HEK293 (cell line): ENCODE measurements around the gene CTIF.

Source experiments
- CTCF ChIA-PET: fragments of 350-600 bp; formaldehyde crosslinking; extraction: SDS; loops from one replicate; lab custom pipeline; 2021; ENCODE audit warnings: antibody characterized with exemption; lab: Yijun Ruan, JAX
- POLR2A ChIA-PET: fragments of 300-600 bp; formaldehyde crosslinking; extraction: SDS; loops from one replicate; lab custom pipeline; 2020; ENCODE audit warnings: antibody characterized with exemption, inconsistent platforms; lab: Yijun Ruan, JAX
- H3K27ac ChIP-seq: fragments of 200-500 bp; sonication (Bioruptor generic); 2 replicates; pipeline ENCODE4 v1.5.1; 2014; ENCODE audit warnings: low read depth, low read length, control low read depth, inconsistent platforms; ENCODE audit errors: extremely low read depth
- H3K36me3 ChIP-seq, 2 experiments: fragments of 200-500 bp in 1 of 2; sonication (Bioruptor generic) in 1 of 2; 1 replicate in 1 of 2; 2 replicates in 1 of 2; pipeline ENCODE4 v1.5.1; 2014 to 2017; ENCODE audit warnings: inconsistent platforms in 2 of 2, low read length in 2 of 2; ENCODE audit not compliant: control insufficient read depth in 2 of 2, insufficient read depth in 1 of 2
- H3K4me1 ChIP-seq: fragments of 200-500 bp; sonication (Bioruptor generic); 2 replicates; pipeline ENCODE4 v1.5.1; 2014; ENCODE audit warnings: mild to moderate bottlenecking, low read length, inconsistent platforms; ENCODE audit not compliant: control insufficient read depth, insufficient read depth
- H3K4me3 ChIP-seq: 2 replicates; pipeline ENCODE4 v1.5.1; 2011; ENCODE audit warnings: low read depth, mild to moderate bottlenecking, control low read depth, low read length, moderate library complexity
- H3K9me3 ChIP-seq: fragments of 200-500 bp; sonication (Bioruptor generic); 2 replicates; pipeline ENCODE4 v1.5.1; 2014; ENCODE audit warnings: low read depth, low read length, inconsistent platforms; ENCODE audit not compliant: control insufficient read depth, insufficient read depth
- ATF2 ChIP-seq: fragments of 450-650 bp; formaldehyde crosslinking; IDR thresholded peaks from 2 replicates; pipeline ENCODE4 v1.5.1; 2016; ENCODE audit warnings: missing biosample characterization, missing genetic modification characterization, low read depth
- BCL11A ChIP-seq: fragments of 450-650 bp; formaldehyde crosslinking; IDR thresholded peaks from 2 replicates; pipeline ENCODE4 v1.5.1; 2016; ENCODE audit warnings: low read depth, missing biosample characterization, missing genetic modification characterization
- HOXA7 ChIP-seq: sonication (generic); formaldehyde crosslinking; IDR thresholded peaks from 2 replicates; pipeline ENCODE4 v1.8.1; 2022; ENCODE audit warnings: missing genetic modification reagents, borderline replicate concordance
- HOXC10 ChIP-seq: sonication (generic); formaldehyde crosslinking; IDR thresholded peaks from 2 replicates; pipeline ENCODE4 v1.8.1; 2023; ENCODE audit warnings: mild to moderate bottlenecking, missing genetic modification reagents
- HOXD13 ChIP-seq: sonication (generic); formaldehyde crosslinking; IDR thresholded peaks from 2 replicates; pipeline ENCODE4 v1.8.0; 2022; ENCODE audit warnings: missing genetic modification reagents, borderline replicate concordance
- MYNN ChIP-seq: fragments of 450-650 bp; formaldehyde crosslinking; IDR thresholded peaks from 2 replicates; pipeline ENCODE4 v1.5.1; 2016; ENCODE audit warnings: missing biosample characterization, missing genetic modification characterization, borderline replicate concordance
- OVOL3 ChIP-seq: fragments of 450-650 bp; formaldehyde crosslinking; IDR thresholded peaks from 2 replicates; pipeline ENCODE4 v1.5.1; 2016; ENCODE audit warnings: missing biosample characterization, missing genetic modification characterization
- PATZ1 ChIP-seq: fragments of 450-650 bp; formaldehyde crosslinking; IDR thresholded peaks from 2 replicates; pipeline ENCODE4 v1.5.1; 2016; ENCODE audit warnings: missing biosample characterization, missing genetic modification characterization
- PRDM1 ChIP-seq: fragments of 450-650 bp; formaldehyde crosslinking; IDR thresholded peaks from 2 replicates; pipeline ENCODE4; 2016; ENCODE audit warnings: missing biosample characterization, missing genetic modification characterization
- SCRT2 ChIP-seq: fragments of 450-650 bp; formaldehyde crosslinking; IDR thresholded peaks from 2 replicates; pipeline ENCODE4 v1.5.1; 2016; ENCODE audit warnings: missing biosample characterization, missing genetic modification characterization
- ZBTB17 ChIP-seq: fragments of 450-650 bp; formaldehyde crosslinking; IDR thresholded peaks from 2 replicates; pipeline ENCODE4 v1.5.1; 2016; ENCODE audit warnings: missing biosample characterization, missing genetic modification characterization
- ZBTB20 ChIP-seq: fragments of 450-650 bp; formaldehyde crosslinking; IDR thresholded peaks from 2 replicates; pipeline ENCODE4 v1.5.1; 2016; ENCODE audit warnings: missing biosample characterization, missing genetic modification characterization
- ZEB2 ChIP-seq: fragments of 450-650 bp; formaldehyde crosslinking; IDR thresholded peaks from 2 replicates; pipeline ENCODE4 v1.5.1; 2016; ENCODE audit warnings: missing biosample characterization, missing genetic modification characterization
- ZFHX2 ChIP-seq: fragments of 450-650 bp; formaldehyde crosslinking; conservative IDR thresholded peaks from 2 replicates; pipeline ENCODE4 v1.5.1; 2016; ENCODE audit warnings: missing biosample characterization, missing genetic modification characterization
- ZNF18 ChIP-seq: fragments of 450-650 bp; formaldehyde crosslinking; IDR thresholded peaks from 2 replicates; pipeline ENCODE4 v1.5.1; 2016; ENCODE audit warnings: missing biosample characterization, missing genetic modification characterization
- ZNF26 ChIP-seq: fragments of 450-650 bp; formaldehyde crosslinking; IDR thresholded peaks from 2 replicates; pipeline ENCODE4 v1.5.1; 2016; ENCODE audit warnings: missing biosample characterization, missing genetic modification characterization
- ZNF394 ChIP-seq: fragments of 450-650 bp; formaldehyde crosslinking; IDR thresholded peaks from 2 replicates; pipeline ENCODE4 v1.5.1; 2016; ENCODE audit warnings: missing biosample characterization, missing genetic modification characterization, mild to moderate bottlenecking, moderate library complexity, borderline replicate concordance
- ZNF48 ChIP-seq: fragments of 450-650 bp; formaldehyde crosslinking; IDR thresholded peaks from 2 replicates; pipeline ENCODE4 v1.5.1; 2016; ENCODE audit warnings: missing biosample characterization, missing genetic modification characterization
- ZNF513 ChIP-seq: fragments of 450-650 bp; IDR thresholded peaks from 2 replicates; pipeline ENCODE4 v1.5.1; 2018; ENCODE audit warnings: missing biosample characterization, missing genetic modification characterization
- ZNF518A ChIP-seq: fragments of 450-650 bp; formaldehyde crosslinking; conservative IDR thresholded peaks from 2 replicates; pipeline ENCODE4 v1.5.1; 2016; ENCODE audit warnings: low read depth, missing biosample characterization, missing genetic modification characterization
- ZNF654 ChIP-seq: fragments of 450-650 bp; formaldehyde crosslinking; IDR thresholded peaks from 2 replicates; pipeline ENCODE4 v1.5.1; 2016; ENCODE audit warnings: low read depth, missing biosample characterization, missing genetic modification characterization
- ZNF707 ChIP-seq: fragments of 450-650 bp; formaldehyde crosslinking; IDR thresholded peaks from 2 replicates; pipeline ENCODE4 v1.5.1; 2016; ENCODE audit warnings: missing biosample characterization, missing genetic modification characterization
- ZSCAN30 ChIP-seq: fragments of 450-650 bp; IDR thresholded peaks from 2 replicates; pipeline ENCODE4 v1.5.1; 2018; ENCODE audit warnings: missing biosample characterization, mild to moderate bottlenecking, missing genetic modification characterization, moderate library complexity

Gene CTIF

DNA sequence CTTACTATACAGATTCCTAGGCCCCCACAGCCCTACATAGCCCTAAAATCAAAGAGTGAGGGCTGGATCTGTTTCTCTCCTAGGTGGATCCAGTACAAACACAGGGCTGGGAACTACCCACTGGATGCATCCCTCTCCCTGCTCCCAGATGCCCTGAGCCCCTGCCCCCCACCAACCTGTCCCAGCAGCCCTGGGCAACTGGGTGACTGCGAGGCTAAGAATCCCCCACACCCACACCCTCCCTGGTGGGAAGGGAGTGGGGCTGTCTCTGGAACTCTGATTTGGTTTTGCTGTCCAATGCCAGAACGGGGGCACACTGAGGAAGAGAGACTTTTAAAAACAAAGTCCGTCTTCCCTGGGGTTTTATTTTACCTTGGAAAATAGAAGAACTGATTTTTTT lies 298.8 kb downstream of the CTIF start:
- H3K9me3 ChIP-seq, result no peaks in the 10 kb centered on the region
- CTCF ChIA-PET, result interaction anchor here (0.6 kb wide), 1 partner anchor 589 kb away, joined by 3 read pairs; no protein-coding TSS in a partner anchor
- no peak overlapping the region for H3K4me3 ChIP-seq
- H3K36me3 ChIP-seq, result no peaks in the 10 kb centered on the region
- POLR2A ChIA-PET, result no interaction called here
- H3K27ac ChIP-seq, result no peak overlapping the region
- peaks cover 29% of the 10 kb centered on the region for H3K4me1 ChIP-seq
- TF ChIP-seq ATF2 (no peak), ZNF26 (tag by site-specific recombination) (no peak), ZEB2 (no peak), ZNF48 (tag by site-specific recombination) (no peak), ZBTB20 (tag by site-specific recombination) (peak; percentile 80), SCRT2 (tag by site-specific recombination) (no peak), HOXD13 (no peak), PRDM1 (tag by site-specific recombination) (no peak), HOXA7 (CRISPR knock-in tag) (no peak), ZFHX2 (tag by site-specific recombination) (peak; percentile 24; the same call in 1 of the 2 replicates), PATZ1 (no peak), ZNF18 (tag by site-specific recombination) (no peak), OVOL3 (tag by site-specific recombination) (no peak), ZNF707 (tag by site-specific recombination) (no peak)
- TF ChIP-seq, all 188 proteins: peak for 2

DNA sequence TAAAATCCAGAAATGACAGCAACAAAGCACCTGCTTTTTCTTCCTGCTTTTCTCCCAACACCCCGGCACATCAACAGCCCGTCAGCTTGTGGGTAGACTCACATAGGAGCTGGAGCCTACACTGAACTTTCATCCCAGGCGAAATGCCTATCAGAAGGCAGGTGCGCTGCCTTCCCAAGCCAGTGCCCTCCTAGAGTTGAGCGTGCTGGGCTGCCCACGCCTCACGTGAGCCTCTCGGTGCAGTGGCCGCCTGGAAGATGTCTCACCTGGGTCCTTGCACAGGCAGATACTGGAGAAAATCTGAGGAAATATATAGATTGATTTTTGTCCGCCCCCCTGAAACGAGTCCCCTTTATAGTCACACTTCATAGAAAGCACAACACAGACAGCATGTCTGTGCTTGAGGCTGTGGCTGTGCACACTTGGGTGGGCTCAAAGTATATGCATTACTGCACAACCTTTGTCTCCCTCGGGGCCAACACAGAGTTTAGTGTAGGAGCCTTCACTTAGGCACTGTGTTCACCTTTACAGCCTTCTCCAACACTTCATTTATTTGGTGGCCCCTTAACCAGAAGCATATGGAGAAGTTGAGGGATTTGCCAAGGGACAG lies 299.4 kb downstream of the CTIF start:
- no peaks in the 10 kb centered on the region for H3K9me3 ChIP-seq
- ChIA-PET POLR2A (no interaction called here), CTCF (interaction anchor here (0.6 kb wide), 1 partner anchor 589 kb away, joined by 3 read pairs; no protein-coding TSS in a partner anchor)
- H3K36me3 ChIP-seq, result no peaks in the 10 kb centered on the region
- peaks cover 26% of the 10 kb centered on the region for H3K4me1 ChIP-seq
- no peak overlapping the region for H3K4me3 ChIP-seq
- H3K27ac ChIP-seq, result no peak overlapping the region
- TF ChIP-seq ZSCAN30 (no peak), BCL11A (tag by site-specific recombination) (no peak), MYNN (tag by site-specific recombination) (no peak), HOXC10 (CRISPR knock-in tag) (no peak), ZNF513 (tag by site-specific recombination) (no peak), ZNF394 (tag by site-specific recombination) (no peak), ZNF654 (tag by site-specific recombination) (no peak), ZBTB17 (no peak), ZNF518A (no peak)
